Measurements from ENCODE around the gene PMEPA1.
"Not testable (repeated sequence)": the region's sequence is repeated elsewhere in the genome, so short reads cannot be mapped to it uniquely, and the experiment has no call there.

The PMEPA1 gene

DNA sequence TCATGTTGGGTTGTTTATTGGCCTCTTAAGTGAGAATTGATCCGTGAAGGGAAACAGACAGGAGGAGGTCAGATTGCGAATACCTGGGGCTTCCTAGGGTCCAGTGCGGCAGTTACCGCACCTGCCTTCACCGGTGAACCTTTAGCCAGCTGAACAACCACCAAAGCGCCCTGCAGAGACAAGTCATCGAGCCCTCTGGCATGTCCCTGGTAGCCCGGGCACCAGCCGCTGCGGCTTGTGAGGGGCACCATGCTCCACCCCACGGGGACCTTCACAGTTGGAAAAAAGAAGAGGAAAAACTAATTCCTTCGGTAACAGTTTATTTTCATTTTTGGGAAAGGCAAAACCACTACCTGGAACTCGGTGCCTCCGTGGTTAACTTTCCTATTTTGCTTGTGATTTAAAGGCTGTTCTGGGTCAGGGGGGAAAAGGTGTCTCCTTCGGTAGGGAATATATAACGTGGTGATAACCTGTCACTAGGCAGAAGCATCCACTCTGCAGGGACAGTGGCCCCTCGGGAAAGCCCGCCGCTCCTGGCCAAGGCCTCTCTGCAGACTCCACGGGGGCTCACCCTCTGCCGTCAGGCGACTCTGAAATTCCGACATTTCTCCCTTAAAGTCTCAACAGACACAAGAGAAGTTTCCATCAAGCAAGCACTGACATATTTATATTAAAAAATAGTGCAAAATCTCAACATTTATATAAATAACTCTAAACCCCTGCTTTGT is 58.9 kb downstream of the PMEPA1 start:
- no peak for DNase-seq (ENCODE audit: low read depth in 2 of 2)

DNA sequence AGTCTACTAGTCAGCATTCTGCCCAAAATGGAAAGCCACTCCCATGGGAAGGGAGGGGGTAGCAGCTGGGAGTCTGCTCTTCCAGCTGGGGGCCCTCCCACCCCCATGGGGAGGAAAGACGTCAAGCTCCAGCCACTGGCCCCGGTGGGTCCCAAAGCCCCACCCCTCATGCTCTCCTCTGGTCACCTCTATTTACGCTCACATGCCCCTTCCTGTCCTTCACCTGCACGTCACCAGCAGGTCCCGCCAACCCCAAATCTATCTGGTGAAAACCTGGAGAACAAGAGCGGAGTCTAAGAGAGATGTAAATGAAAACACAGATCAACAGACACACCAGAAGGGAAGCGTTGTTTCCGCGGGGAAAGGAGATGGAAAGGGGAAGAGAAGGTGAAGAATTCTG is 59.5 kb downstream of the PMEPA1 start:
- no peak for DNase-seq (ENCODE audit: low read depth in 2 of 2)

DNA sequence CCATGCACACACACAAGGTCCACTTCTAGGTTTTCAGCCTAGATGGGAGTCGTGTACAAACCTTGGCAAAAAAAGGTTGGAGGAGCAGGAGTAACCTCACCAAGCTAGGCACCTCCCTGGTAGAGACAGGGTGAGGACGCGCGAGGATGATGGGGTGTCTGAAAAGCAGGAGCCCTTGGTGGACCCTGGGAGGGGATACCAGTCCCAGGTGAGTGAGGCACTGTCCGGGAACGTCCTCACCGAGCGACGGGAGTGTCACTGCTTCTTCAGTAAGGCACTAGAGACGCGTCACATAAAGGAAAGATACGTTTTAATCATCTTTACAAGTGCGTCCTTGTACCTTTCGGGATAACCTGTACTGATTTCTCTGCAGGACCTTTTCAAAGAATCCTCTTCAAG is 60.2 kb downstream of the PMEPA1 start:
- no peak for DNase-seq (ENCODE audit: low read depth in 2 of 2)

DNA sequence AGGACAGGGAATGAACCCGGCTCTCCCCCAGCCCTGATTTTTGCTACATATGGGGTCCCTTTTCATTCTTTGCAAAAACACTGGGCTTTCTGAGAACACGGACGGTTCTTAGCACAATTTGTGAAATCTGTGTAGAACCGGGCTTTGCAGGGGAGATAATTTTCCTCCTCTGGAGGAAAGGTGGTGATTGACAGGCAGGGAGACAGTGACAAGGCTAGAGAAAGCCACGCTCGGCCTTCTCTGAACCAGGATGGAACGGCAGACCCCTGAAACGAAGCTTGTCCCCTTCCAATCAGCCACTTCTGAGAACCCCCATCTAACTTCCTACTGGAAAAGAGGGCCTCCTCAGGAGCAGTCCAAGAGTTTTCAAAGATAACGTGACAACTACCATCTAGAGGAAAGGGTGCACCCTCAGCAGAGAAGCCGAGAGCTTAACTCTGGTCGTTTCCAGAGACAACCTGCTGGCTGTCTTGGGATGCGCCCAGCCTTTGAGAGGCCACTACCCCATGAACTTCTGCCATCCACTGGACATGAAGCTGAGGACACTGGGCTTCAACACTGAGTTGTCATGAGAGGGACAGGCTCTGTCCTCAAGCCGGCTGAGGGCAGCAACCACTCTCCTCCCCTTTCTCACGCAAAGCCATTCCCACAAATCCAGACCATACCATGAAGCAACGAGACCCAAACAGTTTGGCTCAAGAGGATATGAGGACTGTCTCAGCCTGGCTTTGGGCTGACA is 60.8 kb downstream of the PMEPA1 start:
- DNase-seq (ENCODE audit: low read depth in 2 of 2), result no peak

DNA sequence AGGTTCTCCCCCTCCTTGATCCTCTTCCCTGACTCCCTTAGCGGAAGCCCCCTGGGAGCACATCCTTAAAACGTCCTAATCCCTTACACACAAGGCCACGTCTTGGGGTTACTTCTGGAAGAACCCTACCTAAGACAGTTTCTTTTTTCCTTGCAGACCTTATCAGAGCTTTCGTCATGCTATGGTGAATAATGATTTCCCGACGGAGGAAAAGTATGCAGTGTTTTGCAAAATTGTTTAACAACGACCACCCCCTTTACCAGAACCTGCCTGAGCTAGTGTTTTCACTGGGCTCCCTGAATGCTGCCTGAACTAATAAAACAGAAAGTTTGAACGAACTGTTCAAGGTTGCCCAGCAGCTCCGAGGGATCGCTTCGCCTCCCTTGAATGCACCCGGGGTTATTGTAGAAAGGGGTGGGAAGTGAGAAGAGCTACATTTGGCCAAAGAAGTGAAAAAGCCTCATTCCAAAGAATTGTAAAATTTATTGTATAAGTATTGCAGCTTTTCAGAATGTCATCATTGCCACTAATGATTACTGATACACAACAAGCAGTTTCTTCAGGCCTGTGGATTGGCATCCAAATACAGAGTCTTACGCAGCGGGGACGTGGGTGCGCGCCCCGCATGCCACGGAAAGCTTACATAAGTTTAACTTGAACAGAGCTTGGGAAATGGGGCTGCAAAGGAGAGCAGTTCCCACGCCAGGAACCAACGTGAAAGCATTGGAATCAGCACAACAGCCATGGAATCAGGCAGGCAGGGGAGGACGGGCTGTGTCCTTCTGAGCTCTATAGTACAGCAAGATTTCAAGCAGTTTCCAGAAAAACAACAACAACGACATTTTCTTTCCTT is 61.7 kb downstream of the PMEPA1 start:
- no peak for DNase-seq (ENCODE audit: low read depth in 2 of 2)

DNA sequence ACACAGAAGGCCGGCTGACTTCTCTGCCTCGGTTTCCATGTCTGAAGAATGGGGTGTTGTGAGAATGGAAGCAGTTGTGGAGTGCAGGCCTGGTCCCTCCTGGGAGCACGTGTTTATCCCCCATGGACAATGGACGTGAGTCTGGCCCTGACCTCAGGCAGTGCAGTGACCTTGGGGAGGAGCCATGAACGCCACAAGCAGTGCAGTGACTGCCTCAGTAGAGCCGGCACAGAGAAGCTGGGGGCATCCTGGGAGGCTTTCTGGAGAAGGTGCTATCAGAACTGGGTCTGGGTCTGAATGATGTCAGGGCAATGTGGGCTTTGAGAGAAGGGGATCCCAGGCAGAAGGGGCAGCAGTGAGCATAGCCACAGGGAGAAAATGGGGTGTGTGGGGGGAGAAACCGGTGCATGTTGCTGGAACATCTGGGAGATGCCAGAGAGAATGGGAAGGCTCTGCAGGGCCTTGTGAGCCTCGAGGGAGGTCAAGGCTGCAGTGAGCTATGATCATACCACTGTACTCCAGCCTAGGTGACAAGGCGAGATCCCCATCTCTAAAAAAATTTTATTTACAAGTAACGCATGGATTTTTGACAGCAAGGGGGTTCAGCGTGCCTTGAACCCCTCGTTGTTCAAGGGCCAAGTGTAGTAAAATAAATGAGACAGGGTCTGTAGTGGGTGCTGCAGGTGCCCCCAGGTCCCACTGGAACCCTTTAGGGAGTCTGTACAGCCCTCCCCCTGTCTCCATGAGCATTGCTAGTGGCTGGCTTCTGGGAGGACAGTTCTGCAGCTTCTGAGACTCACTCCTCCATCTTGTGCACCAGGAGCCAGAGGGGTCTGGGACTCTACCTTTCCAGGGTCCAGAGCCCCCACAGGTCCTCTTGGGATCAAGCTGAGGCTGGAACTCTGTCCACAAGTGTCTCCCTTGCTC is 62.5 kb downstream of the PMEPA1 start:
- no peak for DNase-seq (ENCODE audit: low read depth in 2 of 2)

DNA sequence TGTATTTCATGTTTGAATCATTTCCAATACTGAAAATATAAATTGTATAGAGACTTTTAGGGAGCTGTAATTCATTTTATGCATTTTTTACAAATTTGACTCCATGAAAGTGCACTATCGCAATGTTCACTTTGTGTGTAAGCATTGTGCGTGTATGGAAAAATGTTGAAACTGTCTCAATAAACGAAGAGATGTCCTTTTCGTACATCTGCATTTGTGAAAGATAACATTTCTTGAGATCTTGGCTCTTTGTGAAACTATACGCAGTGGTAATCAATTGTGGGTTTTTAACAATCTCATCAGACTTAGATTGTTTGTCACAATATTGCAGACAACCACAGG is 70.9 kb downstream of the PMEPA1 start:
- DNase-seq (ENCODE audit: low read depth in 2 of 2), result no peak

DNA sequence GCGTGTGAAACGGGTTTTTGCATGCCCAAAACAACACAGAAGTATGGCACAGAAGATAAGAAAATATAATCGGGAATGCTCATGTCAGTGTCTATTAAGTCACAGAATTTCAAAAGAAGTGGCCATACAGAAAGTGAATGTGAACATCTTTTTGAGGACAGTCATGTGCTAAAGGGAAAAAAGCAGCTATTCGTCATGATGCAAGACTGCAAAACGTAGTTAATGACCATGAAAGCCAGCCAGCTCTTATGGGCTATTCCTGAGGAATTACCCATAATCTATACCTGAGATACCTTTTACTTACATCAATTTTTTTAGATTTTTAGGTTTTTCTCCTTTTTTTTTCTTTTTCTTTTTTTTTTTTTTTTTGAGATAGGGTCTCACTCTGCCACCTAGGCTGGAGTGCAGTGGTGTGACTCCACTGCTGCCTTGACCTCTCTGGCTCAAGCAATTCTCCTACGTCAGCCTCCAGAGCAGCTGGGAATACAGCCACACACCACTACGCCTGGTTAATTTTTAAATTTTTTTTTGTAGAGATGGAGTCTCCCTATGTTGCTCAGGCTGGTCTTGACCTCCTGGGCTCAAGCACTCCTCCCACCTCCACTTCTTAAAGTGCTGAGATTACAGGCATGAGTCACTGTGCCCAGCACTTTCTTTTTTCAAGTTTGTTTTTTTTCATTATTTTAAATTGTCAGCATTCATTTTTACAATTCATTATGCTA is 71.5 kb downstream of the PMEPA1 start:
- no peak for DNase-seq (ENCODE audit: low read depth in 2 of 2)

DNA sequence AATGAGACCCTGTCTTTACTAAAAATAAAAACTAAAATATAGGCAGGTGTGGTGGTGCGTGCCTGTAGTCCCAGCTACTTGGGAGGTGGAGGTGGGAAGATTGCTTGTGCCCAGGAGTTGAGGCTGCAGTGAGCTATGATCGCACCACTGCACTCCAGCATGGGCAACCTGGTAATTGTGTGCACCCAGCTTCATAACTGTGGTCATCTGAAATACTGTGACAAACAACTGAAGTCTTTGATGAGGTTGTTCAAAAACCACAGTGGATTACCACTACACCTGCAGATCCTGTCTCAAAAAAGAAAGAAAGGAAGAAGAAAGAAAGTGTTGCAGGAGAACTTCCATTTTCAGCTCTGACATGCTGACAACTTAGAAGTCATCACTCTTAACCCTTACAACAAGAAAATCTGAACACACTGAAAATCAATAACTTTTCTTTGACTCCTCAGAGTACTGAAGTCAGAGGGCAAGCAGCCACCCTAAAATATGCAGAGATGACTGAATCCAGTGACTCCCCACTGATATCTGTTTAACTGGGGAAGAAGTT is 75.8 kb downstream of the PMEPA1 start:
- no peak for DNase-seq (ENCODE audit: low read depth in 2 of 2)

DNA sequence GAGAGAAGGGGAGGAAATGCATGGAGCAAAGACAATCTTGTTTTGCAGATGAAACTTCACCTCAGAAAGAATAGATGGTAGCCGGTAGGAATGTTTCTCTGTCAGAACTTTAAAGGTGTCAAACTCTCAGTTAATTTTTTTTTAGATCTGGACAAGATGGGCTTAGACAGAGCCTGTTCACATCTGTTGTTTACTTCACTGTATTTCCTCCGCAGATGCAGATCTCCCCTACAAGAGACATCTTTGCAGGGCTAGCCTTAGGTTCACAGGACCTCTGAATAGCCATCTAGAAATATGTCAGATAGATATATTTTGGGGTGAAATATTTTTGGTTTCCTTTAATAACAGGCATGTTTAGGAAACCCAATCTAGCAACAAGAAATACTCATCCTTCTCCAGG is 77.5 kb downstream of the PMEPA1 start:
- no peak for DNase-seq (ENCODE audit: low read depth in 2 of 2)

DNA sequence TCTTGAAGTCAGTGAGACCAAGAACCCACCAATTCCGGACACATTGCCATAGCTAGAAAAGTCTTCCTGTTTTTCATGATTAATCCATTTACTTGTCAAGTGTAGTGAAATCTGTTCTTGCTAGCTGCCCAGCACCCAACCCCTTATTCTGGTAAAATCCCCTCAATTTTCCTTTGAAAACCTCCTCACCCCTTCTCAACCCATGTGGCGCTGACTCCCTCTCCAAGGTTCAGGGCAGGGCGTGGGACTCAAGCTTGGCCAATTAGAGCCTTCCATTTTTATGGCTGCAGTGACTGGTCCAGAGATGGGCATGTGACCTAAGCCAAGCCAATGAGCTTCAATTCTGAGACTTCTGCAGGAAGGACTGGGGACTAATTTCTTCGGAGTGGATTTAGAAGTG is 79.8 kb downstream of the PMEPA1 start:
- DNase-seq (ENCODE audit: low read depth in 2 of 2), result no peak

DNA sequence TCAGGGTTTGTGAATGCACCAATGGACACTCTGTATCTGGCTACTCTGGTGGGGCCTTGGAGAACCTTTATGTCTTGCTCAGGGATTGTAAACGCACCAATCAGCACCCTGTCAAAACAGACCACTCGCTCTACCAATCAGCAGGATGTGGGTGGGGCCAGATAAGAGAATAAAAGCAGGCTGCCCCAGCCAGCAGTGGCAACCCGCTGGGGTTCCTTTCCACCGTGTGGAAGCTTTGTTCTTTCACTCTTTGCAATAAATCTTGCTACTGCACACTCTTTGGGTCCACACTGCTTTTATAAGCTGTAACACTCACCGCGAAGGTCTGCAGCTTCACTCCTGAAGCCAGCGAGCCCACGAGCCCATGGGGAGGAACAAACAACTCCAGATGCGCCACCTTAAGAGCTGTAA is 80.3 kb downstream of the PMEPA1 start:
- DNase-seq (ENCODE audit: low read depth in 2 of 2), result not testable (repeated sequence)

DNA sequence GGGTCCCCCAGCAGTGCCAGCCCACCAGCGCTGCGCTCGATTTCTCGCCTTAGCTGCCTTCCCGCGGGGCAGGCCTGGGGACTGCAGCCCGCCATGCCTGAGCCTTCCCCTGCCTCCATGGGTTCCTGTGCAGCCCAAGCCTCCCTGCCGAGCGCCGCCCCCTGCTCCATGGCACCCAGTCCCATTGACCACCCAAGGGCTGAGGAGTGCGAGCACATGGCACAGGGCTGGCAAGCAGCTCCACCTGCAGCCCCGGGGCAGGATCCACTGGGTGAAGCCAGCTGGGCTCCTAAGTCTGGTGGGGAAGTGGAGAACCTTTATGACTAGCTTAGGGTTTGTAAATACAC is 80.9 kb downstream of the PMEPA1 start:
- DNase-seq (ENCODE audit: low read depth in 2 of 2), result not testable (repeated sequence)

DNA sequence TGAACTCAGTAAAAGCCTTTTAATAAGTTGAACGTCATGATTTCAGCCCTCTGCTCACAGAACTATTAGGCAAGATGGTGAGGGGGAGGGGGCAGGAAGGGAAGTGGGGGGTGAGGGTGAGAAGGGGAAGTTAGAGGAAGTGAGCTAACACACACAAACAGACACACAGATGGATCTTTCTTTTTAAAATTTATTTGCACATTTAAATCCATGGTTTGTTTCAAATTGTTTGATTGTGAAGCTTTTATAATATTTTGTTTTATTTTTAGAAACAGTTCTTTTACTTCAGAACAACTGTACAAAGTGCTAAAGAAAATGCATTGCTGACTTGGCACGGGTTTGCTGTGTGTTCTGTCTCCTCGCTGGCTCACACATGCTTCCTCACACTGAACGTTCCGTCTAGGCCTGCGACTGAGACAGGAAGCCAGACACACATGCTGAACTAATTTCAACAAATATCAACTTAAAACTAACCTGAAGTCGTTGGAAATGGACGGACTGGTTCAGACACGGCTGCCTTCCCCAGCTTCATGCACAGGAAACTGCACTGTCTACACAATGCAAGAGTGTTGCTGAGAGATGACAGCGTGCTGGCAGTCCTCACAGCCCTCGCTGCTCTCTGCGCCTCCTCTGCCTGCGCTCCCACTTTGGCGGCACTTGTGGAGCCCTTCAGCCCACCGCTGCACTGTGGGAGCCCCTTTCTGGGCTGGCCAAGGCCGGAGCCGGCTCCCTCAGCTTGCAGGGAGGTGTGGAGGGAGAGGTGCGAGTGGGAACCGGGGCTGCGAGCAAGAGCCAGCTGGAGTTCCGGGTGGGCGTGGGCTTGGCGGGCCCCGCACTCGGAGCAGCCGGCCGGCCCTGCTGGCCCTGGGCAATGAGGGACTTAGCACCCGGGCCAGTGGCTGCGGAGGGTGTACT is 81.5 kb downstream of the PMEPA1 start:
- DNase-seq (ENCODE audit: low read depth in 2 of 2), result no peak

DNA sequence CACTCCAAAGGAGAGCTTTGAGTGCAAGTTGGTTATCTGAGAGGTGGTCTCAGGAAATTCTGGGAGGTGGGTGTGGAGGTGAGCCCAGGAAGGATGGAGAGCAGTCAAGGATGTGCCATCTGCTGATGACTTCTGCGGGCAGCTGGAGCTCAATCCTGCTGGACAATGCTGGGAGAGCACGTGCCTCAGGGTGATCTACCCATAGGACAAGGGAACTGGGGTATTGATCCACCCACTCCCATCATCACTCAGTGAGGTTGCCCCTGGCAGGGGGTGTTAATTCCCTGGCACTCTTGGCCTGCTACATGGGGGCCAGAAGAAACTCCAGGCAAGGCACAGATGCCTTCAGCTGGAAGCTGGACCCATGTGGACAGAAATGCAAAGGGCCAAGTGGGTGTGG is 82.5 kb downstream of the PMEPA1 start:
- DNase-seq (ENCODE audit: low read depth in 2 of 2), result no peak

DNA sequence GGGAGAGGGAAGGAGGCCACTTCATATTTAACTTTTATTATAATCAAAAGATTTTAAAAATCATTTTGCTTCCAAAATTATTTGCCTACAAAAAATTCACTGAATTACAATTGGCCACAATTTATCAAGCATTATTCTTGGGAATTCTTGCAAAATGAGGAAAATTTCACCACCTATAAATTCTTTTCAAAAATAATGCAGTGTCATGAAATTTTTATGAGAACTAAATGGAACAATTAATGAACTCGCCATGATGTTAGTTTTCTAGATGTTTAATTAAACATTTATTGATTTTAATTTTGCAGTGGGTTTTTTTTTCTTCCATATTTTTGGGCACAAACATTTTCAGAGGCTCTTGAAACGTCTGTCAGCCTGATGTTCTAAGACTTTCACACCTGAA is 83.8 kb downstream of the PMEPA1 start:
- no peak for DNase-seq (ENCODE audit: low read depth in 2 of 2)

DNA sequence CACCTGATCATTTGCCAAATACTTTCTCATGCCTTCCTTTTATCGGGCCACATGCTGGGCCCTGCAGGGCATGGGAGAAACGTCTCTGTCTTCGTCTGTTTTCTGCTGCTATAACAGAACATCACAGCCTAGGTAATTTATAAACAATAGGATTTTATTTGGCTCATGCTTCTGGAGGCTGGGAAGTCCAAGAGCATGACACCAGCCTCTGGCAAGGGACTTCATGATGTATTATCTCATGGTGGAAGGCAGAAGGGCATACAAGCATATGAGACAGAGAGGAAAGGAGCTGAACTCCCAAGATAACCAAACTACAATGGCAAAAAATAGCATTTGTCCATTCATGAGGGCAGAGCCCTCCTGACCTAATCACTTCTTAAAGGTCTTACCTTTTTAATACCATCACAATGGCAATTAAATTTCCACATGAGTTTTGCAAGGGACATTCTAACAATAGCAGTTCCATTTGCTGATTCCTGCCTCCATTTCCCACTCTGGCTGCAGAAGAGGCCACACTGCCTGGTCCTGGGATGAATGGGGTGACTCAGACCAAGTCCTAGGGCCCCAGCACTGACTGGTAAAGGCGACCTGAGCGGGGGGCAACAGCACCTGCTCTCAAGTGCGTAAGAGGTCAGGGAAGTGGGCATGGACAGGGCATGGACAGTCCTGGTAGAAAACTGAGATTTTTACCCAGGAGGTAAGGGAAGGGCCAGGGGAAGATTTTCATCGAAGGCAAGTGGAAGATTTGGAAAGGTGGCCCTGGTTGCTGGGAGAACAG is 84.4 kb downstream of the PMEPA1 start:
- no peak for DNase-seq (ENCODE audit: low read depth in 2 of 2)

DNA sequence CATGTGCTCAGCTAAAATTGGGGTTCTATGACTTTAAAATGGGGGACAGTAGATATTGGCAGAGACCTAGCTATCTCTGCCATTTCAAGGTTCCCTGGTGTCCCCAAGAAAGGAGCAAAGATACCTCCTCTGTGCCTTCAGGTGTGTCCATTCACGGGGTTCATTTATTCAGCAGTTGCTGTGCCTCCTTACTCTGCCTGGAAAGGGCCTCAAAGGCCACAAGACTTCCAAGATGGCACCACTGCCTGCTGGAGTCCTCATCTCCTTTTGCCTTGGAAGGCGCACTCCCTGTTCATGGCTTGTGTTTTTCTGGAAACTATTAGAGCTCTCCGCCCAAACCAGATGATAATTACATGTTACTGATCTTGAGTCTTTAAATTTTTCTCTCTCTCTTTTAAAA is 85.7 kb downstream of the PMEPA1 start:
- no peak for DNase-seq (ENCODE audit: low read depth in 2 of 2)
